Measurements from ENCODE around the gene RING1.

The RING1 gene

GRCh38 chr6:33171880-33172687 lies 36.2 kb upstream of the RING1 start:
- no peak for DNase-seq (ENCODE audit: low read depth in 2 of 2, low spot score in 1 of 2)

- DNase-seq (ENCODE audit: low read depth in 2 of 2, low spot score in 1 of 2): no peak
These were observed 35.4 kb upstream of the RING1 start for GRCh38 chr6:33172688-33173534.

DNA sequence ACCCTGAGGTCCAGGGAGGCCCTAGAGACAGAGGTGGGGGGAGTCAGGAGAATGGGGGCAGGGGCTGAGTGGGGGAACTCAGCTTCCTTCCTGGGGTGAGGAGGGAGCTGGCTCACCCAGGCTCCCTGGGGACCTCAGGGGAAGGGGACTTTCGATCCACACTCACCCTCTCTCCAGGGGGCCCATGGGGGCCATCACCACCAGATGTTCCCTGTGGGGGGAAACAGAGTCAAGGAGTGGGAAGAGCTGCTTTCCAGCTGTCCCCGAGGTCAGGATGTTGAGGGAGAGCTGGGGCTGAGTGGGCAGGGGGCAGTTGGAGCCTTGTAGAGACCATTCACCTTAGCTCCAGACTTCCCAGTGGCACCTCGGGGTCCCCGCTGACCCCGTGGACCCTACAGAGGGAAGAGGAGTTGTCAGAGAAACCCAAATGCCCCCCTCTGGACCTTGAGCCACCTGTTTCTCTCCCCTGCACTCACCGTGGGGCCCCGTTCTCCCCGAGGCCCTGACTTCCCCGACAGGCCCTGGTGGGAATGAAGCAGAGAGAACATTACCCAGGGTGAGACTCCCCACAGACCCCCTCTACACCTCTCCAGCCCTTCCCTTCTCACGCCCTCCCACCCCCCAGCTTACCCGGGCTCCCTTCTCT lies 34.6 kb upstream of the RING1 start:
- no peak for DNase-seq (ENCODE audit: low read depth in 2 of 2, low spot score in 1 of 2)

DNA sequence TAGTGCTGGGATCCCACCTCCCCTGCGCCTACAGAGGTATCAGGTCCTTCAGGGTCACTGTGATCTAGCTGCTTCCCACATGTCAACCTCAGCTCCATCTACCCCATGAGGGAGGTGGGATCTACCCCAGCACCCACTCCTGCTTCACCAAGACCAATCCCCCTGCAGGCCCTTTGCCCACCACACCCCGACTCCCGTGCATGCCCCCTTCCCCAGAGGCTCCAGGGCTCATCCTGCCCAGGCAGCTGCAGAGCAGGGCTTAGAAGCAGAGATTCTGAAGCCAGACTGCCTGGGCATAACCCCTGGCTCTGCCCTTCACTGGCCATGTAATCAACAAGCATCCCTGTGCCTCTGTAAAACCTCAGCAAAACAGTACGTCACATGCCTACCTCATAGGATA lies 33.5 kb upstream of the RING1 start:
- DNase-seq (ENCODE audit: low read depth in 2 of 2, low spot score in 1 of 2): no peak

DNA sequence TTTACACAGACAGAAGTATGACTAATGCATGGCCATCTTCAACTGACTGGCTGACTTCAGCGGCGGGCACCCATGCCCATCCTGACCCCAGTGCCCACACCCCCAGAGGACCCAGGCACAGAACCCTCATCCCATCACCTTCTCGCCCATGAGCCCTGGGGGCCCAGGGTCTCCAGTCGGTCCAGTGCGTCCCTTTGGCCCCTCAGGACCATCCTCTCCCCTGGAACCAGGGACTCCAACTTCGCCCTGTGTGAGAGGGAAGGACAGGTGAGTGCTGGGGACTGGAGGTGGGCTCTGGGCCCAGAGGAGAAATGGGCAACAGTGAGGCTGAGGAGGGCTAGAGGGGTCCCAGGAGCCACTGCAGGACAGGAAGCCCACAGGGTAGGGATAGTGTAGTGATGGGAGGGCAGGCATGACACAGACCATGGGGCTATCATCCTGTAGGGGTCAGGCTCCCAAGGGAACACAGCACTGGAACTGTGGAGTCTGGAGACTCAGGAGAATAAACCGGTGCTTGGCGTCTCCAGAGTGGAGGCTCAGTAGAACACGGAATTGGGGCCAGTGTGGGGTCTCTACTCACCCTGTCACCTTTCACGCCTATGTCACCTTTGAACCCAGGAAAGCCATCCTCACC lies 32.7 kb upstream of the RING1 start:
- no peak for DNase-seq (ENCODE audit: low read depth in 2 of 2, low spot score in 1 of 2)

DNA sequence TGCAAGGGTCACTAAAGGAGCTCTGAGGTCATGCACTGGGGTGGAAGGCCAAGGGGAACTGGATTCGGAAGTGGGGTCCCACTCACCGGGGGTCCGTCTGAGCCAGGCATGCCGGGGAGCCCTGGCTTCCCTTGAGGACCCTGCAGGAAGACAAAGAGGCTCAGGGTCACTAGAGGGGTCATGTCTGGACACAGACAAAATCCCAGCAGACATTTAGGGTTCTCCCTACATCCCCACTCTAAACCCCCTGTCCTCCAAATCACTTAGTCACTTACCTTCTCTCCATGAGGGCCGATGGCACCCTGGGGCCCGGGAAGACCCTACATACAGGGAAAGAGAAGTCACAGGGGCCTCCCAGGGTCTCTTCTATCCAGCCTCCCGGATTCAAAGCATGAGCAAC lies 31.4 kb upstream of the RING1 start:
- no peak for DNase-seq (ENCODE audit: low read depth in 2 of 2, low spot score in 1 of 2)

DNA sequence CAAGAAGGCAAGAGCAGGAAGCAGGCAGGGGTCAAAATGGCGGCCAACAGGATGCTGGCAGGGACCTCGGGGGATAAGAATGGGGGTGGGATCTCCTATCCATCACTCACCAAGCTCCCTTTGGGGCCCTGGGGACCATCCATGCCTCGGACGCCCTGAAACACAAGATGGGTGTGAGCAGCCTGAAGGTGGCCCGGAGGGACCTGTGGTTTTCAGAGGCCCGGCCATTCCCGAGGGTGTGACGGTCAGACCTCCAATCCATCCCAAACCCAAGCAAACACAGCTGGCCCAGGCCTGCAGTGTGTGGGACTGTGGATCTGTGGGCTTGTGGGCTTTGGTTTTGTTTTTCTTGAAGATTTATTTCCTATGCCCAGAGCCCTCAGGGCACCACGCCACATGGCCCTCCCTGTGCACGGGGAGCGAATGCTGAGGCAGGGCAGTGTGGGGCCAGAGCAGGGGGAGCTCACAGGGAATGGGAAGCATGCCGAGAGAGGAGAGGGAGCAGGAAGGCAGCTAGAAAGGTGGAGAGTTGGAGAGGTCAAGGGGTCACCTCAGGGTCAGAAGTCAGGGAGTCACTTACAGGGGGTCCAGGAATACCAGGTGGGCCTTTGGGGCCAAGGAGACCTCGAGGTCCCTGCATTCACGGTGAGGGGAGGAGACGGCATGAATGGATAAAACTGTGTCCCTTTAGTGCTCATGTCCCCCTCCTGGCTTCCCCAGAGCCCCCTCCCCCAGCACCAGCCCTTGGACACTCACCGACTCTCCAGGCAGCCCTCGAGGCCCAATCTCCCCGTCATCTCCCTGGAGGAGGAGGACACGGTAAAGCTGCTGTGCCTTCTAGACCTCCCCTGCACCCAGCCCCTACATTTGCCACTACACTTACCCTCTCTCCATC lies 30.5 kb upstream of the RING1 start:
- no peak for DNase-seq (ENCODE audit: low read depth in 2 of 2, low spot score in 1 of 2)

GRCh38 chr6:33178755-33179475 lies 29.4 kb upstream of the RING1 start:
- no peak for DNase-seq (ENCODE audit: low read depth in 2 of 2, low spot score in 1 of 2)

GRCh38 chr6:33181141-33181540 lies 27.2 kb upstream of the RING1 start:
- no peak for DNase-seq (ENCODE audit: low read depth in 2 of 2, low spot score in 1 of 2)

- no peak for DNase-seq (ENCODE audit: low read depth in 2 of 2, low spot score in 1 of 2)
These were observed 25.1 kb upstream of the RING1 start for GRCh38 chr6:33183071-33183683.

DNA sequence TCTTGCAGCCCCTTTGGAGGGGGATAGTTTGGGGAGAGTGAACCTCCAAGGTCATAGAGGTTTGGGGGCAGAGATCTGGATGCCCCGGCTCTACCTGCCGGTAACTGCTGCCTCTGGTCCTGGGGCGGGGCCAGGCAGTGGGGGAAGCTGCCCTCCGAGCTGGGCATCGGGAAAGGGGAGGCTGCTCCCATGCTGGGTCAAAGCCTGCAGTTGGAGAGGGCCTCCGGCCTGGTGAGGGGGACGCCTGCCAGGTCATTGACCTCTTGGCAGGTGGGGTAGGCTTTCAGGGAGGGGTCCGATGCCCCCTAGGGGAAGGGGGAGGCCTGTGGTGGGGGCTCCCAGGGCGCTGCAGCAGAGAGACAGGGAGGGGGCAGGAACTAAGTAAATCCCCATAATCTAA lies 23.1 kb upstream of the RING1 start:
- DNase-seq (ENCODE audit: low read depth in 2 of 2, low spot score in 1 of 2): no peak

- DNase-seq (ENCODE audit: low read depth in 2 of 2, low spot score in 1 of 2): no peak
These were observed 22.6 kb upstream of the RING1 start for GRCh38 chr6:33185654-33186187.

DNA sequence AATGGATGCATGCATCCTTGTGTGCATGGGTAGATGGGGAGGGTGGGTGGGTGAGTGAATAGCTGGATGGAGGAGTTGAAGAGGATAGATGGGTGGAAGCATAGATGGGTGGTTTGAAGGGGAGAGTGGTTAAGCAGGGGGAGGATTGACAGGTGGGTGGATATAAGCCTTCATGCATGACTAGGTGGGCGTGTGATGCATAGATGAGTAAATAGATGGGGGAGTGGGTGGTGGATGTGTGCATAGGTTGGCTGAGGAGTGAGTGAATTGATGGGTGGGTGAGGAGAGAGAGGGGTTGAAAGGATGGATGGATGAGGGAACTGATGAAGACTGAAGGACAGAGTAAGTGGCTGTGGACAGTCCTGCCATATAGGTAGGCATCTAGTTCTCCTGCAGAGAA lies 20.5 kb upstream of the RING1 start:
- no peak for DNase-seq (ENCODE audit: low read depth in 2 of 2, low spot score in 1 of 2)

GRCh38 chr6:33189164-33189563 lies 19.1 kb upstream of the RING1 start:
- no peak for DNase-seq (ENCODE audit: low read depth in 2 of 2, low spot score in 1 of 2)

- DNase-seq (ENCODE audit: low read depth in 2 of 2, low spot score in 1 of 2): no peak
These were observed 18.5 kb upstream of the RING1 start for GRCh38 chr6:33189625-33190448.

- DNase-seq (ENCODE audit: low read depth in 2 of 2, low spot score in 1 of 2): no peak
These were observed 17.7 kb upstream of the RING1 start for GRCh38 chr6:33190504-33191107.

- no peak for DNase-seq (ENCODE audit: low read depth in 2 of 2, low spot score in 1 of 2)
These were observed 16.8 kb upstream of the RING1 start for GRCh38 chr6:33191383-33192104.
